HG02642 (cell line): ENCODE measurements around the gene NTM.

ENCODE experiments used
- ATAC-seq: cut with Tn5 transposase; IDR thresholded peaks from one replicate; pipeline ENCODE4 v1.9.1; 2021; ENCODE audit warnings: mild to moderate bottlenecking; ENCODE audit not compliant: unreplicated experiment, poor library complexity

The NTM gene

DNA sequence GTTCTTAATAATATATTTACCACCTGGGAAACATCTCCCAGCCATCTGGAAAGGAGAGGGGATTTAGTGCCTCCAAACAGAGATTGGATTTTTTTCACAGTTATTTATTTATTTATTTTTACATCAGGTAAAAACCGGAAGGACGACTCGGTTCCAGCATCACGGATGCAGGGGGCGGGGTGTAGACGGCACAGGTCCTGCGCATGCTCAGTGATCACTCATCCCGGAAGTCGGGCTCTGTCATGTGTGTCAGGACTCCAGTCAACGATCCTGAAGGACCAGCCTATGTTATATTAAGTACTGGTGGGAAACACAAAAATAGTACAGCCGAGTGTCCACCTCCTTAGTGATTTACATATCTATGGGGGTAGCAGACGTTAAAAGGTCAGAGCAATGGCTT lies 467.6 kb downstream of the NTM start:
- ATAC-seq, result no peak

DNA sequence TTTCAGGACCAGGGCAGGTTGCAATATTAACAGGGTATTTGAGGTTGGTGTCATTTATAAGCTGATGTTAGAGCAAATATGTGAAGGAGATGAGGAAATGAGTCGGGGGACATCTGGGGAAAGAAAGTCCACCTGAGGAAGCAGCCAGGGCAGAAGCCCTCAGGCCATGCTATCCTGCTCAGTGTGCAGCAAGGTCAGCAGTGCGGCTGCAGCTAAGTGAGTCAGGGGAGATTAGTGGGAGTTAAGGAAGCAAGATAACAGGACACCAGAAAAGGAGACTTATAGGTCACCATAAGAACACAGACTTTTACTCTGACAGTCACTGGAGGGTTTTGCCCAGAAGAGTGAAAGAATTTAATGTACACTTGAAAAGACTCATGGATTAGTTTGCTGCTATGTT lies 468.9 kb downstream of the NTM start:
- ATAC-seq, result no peak

DNA sequence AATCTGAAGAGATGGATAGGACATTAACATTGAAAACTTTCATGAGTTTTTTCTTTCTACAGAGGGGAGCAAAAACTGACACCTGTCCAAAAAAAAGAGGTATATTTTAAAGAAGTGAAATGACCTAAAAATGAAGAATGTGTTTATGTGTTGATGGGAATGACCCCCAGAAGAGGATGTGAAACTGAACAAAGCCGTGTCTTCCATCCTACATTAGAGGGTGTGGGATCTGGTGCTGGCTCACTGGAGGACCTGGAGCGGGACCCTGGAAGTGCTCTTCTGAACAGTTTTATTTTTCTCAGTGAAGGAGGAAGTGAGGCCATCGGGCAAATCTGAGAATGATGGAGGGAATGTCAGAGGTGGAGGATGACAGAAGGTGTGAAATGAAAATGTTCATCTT lies 470.1 kb downstream of the NTM start:
- no peak for ATAC-seq

DNA sequence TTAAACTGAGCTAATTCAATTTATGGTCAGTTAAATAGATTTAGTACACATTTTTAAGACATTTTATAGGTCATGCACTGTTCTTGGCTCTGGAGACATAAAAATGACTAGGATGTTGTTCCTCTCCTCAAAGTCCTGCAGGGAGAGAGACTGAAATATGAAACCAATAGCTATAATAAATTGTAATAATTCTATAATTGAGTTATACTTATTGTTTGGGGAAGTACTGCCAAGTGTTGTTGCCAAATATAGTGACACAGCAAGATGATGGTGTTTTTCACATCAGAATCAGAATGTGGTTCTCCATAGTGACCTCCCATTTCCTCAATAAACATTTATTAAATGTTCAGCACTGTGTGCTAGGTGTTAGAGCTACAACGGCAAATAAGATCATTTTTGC lies 470.6 kb downstream of the NTM start:
- ATAC-seq, result no peak

DNA sequence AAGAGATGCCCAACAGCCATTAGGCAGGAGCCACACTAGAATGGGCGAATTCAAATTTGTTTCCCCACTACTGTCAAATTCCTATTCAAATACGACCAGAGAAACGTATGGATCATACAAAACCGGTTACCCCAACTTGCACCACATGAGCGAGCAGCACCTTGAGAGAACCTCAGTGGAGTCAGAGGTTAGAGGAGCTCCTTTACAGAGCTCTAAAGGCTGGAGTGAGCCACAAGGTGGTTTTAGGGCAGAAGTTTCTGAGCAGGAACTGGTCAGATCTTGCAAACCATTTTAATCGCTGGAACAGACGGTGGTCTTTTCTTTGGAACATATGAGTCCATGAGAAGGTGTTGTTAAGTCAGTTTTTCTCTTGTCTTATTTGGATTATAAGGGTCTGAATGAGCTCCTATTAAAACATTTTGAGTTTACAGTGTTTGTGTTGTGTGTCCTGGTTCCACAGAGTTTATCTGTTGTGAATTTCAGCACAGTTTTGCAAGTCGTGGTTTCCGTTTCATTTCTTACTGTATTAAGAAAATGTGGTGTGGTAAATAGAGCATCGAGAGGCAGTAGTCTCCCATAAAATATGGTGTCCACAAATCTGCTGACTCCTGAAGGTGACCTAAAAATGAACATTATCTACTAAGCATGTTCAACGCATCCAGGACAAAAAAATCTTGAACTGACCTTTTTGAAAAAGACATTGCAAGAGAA lies 471.7 kb downstream of the NTM start:
- ATAC-seq, result no peak

DNA sequence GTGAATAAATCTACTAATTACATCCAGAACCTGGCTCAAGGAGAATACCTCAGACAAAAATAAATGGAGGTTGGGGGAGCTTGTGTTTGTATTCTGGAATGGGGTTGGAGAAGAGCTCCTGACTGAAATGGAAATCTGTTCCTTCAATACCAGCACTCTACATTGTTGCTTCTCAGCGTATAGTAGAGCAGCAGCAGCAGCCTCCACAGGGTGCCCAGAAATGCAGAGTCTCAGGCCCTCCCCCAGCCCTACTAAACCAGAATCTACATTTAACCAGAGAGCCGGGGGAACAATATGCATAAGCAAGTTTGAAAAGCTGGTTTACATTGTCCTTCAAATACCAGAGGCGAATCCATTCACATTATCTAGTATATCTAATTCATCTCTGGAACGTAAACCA lies 474.8 kb downstream of the NTM start:
- ATAC-seq, result no peak

DNA sequence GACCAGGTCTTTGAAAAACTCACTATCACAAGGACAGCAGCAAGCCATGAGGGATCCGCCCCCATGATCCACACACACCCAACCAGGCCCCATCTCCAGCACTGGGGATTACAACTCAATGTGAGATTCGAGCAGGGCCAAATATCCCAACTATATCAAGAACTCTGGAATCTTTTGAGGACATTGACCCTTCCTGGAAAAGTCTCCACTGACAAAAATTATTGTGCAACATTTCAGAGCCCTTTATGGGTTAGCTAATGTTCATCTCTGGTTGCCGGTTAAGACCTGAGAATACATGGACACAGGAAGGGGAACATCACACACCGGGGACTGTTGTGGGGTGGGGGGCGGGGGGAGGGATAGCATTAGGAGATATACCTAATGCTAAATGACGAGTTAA lies 479.1 kb downstream of the NTM start:
- ATAC-seq, result no peak

DNA sequence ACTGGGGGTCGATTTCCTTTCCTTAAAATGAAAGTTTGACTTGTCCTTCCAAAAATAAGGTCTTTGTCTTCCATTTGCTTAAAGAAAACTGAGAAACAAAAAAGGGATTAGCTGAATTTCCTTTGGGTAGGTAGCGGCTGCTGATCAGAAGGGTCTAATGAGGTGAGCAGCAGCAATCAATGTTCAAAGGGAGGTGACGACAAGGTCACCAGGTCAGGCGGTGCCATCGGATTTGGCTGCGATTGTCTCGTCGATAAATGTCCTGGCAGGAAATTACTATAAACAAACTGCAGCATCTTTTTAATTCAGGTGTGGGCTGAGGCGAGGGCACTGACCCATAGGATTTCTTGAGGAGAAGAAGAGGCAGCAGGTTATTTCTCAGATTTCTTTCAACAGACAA lies 480.1 kb downstream of the NTM start:
- ATAC-seq, result no peak

DNA sequence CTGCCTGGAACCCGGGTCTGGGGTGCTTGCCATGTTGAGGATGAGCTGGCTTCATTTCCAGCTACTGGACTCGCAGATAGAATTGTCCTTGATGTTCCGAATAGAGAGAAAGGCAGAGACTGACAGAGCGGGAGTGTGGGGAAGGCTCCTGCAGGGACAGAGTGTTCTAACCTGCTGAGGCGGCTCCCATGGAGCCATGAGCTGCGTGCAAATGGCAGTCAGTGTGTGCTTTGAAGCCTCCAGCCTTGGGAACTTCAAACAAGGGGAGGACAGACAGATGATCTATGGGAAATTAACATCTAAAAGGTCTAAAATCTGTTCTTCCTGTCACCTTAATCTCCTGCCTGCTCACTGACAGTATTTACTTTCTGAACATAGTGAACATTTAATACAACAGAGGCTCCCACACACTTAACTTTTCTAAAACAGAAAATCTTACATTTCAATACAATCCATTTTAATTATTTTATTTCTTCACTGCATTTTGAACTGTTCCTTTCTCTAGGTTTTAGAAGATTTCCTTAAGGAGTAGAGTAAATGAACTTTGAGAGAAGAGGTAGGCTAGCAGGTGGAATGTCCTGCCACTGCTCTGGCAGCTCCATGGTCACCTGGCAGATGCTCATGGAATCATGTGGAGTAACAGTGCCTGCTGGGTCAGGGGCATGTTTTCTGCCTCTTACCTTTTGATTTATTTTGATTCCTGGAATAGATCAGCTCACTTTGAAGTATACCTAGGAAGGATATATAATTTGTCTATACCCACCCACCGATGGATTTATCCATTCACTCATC lies 481.7 kb downstream of the NTM start:
- no peak for ATAC-seq

DNA sequence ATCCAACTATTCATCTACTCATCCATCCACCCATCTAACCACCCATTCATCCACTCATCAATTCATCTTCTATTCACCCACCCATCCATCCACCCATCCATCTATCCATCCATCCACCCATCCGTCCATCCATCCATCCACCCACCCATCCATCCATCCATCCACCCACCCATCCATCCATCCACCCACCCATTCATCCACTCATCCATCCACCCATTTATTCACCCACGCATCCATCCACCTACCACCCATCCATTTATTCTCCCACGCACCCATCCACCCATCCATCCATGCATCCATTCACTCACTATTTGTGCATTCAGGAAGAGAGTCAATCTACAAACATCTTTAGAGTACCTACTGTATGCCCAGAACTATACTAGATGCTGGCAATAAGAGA lies 482.3 kb downstream of the NTM start:
- ATAC-seq, result no peak

DNA sequence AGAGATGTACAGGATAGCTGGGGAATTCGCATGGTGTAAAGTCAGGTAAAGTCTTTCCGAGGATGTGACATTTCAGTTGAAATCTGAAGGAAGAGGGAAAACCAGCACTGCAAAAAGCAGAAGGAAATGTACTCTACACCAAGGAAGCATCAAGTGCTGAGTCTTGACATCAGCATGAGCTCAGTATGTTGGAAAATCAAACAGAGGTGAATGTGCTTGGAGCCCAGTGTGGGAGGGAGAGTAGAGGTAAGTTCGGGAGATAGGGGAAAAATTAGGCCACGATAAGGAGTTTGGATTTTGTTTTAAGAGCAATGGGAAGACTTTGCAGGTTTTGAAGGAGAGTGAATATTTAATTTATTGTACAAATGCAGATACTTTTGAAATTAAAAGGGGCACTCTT lies 484.0 kb downstream of the NTM start:
- ATAC-seq, result no peak

DNA sequence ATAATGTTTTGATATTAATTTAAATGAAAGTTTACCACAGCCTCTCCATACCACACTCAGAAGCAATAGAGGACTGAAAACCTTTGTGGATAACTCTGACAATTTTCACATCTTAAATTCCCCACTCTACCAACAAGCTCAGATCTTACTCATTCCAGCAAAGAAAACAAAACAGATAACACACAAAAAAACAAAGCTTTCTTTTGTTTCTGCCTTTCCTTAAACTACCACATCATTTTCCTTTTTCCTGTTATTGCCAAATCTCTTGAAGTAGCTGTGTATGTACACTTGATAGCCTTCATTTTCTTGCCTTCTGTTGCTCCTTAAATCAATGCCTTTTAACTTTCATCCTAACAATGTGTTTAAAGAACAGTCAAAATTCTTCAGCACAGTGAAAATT lies 484.9 kb downstream of the NTM start:
- no peak for ATAC-seq

DNA sequence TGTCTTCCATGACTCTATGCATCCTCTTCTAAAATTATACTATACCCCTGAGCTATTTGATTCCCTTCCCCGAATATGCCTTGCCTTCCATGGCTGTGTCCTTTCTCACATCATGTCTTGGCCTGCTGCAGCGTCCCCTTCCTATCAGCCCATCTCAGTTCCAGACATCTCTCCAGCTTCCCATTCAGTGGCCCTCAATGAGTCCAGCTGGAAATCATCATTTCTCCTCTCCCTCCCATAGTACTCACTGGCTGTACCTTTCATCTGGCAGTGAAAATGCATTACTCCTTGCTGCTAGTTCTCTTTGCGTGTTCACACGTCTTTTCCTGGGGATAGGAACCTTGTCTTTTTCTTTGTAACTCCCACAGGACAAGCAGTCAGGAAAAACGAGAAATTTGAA lies 486.8 kb downstream of the NTM start:
- ATAC-seq, result no peak

DNA sequence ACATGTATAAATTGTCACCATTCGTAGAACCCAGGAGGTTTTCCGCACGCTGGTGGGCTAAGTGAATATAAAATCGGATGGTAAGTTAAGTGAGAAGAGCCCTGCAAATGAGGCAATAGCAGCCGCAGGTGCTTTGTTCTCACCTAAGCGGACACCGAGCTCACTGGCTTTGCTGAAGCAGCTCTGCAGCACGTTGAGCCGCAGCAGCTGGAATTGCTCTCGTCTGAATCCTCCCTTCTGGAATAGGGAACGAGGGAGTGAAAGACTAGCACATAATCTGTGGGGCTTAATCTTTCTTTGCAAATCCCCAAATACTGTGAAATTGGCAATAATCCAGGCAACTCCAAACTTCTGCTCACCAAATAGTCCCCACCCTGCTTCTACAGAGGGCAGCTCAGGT lies 488.1 kb downstream of the NTM start:
- no peak for ATAC-seq

DNA sequence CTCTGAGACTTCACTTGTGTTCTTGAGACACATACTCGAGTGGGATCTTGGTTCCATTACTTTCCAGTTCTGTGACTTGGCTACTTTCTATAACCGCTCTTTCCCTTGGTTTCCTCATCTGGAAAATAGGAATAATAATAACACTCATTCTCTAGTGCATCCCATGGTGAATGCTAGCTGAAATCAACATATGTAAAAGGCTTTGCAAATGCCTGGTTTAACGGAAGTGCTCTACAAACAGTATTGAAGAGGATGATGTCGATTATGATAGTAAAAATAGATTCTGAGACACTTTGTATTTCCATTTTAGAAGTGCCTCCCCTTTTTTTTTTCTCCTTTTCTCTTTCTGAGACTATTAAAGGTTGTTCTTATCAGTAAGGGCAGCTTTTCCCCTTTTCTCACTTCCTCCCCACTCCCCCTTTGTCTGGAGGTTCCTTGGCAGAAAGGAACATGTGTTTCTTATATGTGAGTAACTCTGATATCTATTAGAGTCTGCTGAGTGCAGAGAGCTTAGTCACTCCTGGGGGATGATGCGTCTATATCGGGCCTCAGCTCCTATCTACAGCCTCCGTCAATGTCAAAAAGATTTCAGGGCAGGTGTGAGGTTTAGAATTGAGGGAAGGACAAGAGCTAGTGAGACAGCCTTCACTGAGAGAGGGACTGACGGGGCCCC lies 489.3 kb downstream of the NTM start:
- ATAC-seq, result no peak

DNA sequence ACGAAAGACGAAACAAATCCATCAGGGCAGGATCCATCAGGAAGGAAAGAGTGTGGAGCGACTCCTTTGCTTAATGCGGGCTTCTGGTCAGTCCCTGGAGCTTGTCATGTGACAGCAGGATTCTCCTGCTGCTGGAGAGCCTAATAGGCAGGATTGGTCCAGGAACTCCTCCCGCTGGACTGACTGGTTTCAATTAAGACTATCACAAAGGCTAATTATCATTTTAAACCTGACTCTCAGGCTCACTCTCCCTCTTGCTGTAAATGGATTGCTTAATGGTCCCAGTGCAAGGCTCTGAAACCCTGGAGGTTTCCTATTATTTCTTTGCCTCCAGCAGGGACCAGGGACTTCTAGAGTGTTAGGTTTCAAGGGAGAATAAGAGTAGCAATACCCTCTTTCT lies 493.8 kb downstream of the NTM start:
- ATAC-seq, result no peak

DNA sequence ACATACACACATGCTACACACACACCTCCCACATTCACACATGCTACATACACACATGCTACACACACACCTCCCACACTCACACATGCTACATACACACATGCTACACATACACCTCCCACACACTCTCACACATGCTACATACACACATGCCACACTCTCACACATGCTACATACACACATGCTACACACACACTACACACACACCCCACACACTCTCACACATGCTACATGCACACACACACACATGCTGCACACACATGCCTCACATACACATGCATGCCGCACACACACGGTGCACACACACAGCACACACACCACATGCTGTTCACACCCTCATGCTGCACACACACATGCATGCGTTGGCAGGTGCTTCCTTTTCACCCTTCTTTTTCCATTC lies 495.4 kb downstream of the NTM start:
- ATAC-seq, result no peak

DNA sequence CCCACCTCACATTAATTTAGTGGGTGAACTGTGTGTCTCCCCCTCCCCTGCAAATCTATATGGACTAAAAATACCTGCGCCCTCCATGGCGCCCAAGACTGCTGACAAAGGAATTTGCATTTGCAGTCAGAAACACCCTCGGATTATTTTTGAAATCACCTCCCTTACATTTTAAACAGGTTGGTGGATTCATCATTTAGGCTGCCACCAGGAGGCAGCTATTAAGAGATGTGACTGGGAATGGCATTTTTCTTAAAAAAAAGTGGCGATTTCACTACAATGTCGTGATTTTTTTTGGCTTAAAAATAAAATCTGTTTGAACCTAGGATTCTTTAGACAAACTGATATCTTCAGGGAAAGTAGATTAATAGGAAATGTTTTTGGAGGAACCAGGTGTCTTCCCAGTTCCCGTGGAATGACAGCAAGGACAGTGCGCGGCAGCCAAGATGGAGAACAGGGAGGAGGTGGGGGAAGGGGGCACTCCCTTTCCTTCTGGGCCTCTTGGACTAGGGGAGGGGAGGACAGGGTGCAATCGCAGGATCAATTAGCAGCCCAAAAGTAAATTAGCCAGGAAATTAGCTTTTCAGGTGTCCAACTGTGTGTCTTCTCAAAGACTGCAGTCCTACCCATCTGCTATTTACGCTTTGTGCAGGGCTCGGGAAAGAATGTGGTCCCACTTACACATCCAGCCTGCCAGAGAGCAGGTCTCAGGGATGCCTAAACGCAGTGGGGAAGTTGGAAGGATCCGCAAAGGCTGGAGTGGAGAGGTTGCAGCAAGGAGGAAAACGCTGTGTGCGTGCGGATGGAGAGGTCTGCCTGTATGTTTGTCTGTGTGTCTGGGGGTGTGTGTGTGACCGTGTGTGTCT lies 496.4 kb downstream of the NTM start:
- no peak for ATAC-seq

DNA sequence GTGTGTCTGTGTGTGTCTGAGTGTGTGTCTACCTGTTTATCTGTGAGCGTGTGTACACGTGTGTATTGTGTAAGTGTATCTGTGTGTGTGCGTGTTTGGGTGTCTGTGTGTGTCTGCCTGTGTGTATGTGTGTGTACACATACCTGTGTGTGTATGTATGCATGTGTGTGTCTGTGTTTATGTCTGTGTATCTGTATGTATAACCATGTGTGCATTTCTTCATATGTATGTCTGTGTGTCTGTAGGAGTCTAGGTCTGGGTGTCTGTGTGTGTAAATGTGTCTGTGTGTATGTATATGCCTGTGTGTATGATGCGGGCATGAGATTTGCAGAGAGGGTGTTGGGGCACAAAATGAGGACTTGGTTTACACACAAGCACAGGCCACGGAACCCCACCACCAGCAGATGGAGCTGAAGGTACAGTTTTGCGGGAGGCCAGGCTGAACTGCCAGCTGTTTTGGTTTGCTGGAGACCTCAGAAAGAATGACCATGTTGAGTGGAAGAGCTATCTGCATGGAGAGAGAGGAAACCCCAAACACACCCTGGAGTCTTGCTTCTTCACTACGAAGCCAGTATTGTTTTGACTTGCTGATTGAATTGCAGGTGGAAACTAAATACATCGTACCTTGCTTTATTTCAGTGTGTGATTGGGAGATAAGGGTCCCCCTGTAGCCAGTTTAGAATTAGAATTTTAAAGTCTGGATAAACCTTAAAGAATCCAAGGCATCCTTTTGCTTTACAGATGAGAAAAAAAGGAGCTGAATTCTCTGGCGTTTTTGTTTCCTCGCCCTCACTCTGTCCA lies 497.2 kb downstream of the NTM start:
- ATAC-seq, result peak; percentile 63
